Prostate gland (tissue), 2 donors: ENCODE measurements around the gene TMEM60. TPM values are rescaled to one million over a fixed set of nuclear protein-coding genes. Genes with fewer than 3 reads are reported as not detected.

Source experiments
- DNase-seq: peaks from one replicate; pipeline ENCODE4 v3.0.0-alpha.2; 2019; ENCODE audit warnings: low spot score
- H3K27ac ChIP-seq, 2 donors: fragments of 200-600 bp; sonication (generic); 2 replicates each; pipeline ENCODE4 v1.5.1; 2017 to 2019
- H3K27me3 ChIP-seq: fragments of 200-600 bp; sonication (generic); replicated peaks from 2 replicates; pipeline ENCODE4 v1.5.1; 2019; ENCODE audit not compliant: insufficient read depth
- H3K36me3 ChIP-seq, 2 donors: fragments of 200-600 bp; sonication (generic); 1 replicate in 1 of 2; 2 replicates in 1 of 2; pipeline versions ENCODE4 v1.5.1 to v1.8.1; 2017 to 2019
- H3K4me1 ChIP-seq: fragments of 200-600 bp; sonication (generic); replicated peaks from 2 replicates; pipeline ENCODE4 v1.5.1; 2019
- H3K4me3 ChIP-seq, 2 donors: fragments of 200-600 bp; sonication (generic); 2 replicates each; pipeline ENCODE4 v1.5.1; 2017 to 2019
- H3K9me3 ChIP-seq: fragments of 200-600 bp; sonication (generic); 2 replicates; pipeline ENCODE4 v1.5.1; 2017
- POLR2A ChIP-seq: fragments of 450-650 bp; IDR thresholded peaks from one replicate; pipeline ENCODE4 v1.6.1; 2016; ENCODE audit warnings: antibody characterized with exemption, mild to moderate bottlenecking
- POLR2AphosphoS5 ChIP-seq: sonication (generic); formaldehyde crosslinking; IDR thresholded peaks from one replicate; pipeline ENCODE4 v1.6.1; 2017; ENCODE audit warnings: antibody characterized with exemption
- WGBS: methylation state at CpG from one replicate; pipeline ENCODE4 v1.1.5; 2018; 5-methylcytosine and 5-hydroxymethylcytosine counted together
- intact Hi-C: fragments of 100-400 bp; cut with DNase I; formaldehyde crosslinking; loops from one replicate; pipeline ENCODE4 v1.14.2; 2022
- total RNA-seq, 2 donors: library from RNA; depleted of rRNA; stranded (reverse); fragments of >200 nt; gene quantifications; one replicate each; pipeline ENCODE4 v1.1.0, GENCODE V29; 2016
- TF ChIP-seq, protein P1 (sequence below), 4 experiments: fragments of 200-600 bp in 2 of 4; fragments of 450-650 bp in 2 of 4; sonication (generic) in 2 of 4; IDR thresholded peaks; 1 replicate in 3 of 4; 2 replicates in 1 of 4; pipeline ENCODE4 v1.5.1; 2016 to 2019; ENCODE audit warnings: antibody characterized with exemption in 4 of 4, mild to moderate bottlenecking in 2 of 4, moderate library complexity in 2 of 4

Gene TMEM60
- total RNA-seq, 2 donors from 2014 or later: 17.5 to 20.6 TPM

DNA sequence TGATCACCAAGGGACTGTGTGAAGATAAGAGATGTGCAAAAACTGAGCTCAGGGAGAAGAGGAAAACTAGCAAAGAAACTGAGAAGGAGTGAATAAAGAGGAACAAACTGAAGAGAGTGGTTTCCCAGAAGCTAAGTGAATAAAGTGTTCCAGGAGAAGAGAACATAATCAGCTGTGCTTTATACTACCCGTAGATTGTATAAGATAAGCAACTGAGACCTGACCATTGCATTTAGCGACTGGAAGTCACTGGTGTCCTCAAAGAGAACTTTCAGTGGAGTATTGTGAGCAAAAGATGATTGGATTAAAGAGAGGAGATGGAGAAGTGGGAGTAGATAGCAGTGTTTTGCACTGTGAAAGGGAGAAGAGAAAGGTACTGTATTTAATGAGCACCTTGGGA lies 14.9 kb upstream of the TMEM60 start:
- Histone ChIP-seq H3K27me3 (no peaks in the 10 kb centered on the region), H3K4me3 (no peak overlapping the region), H3K36me3 (no peaks in the 10 kb centered on the region), H3K4me1 (no peaks in the 10 kb centered on the region), H3K9me3 (no peaks in the 10 kb centered on the region), H3K27ac (no peak overlapping the region)
- intact Hi-C loops: no loop called here
- WGBS: 77% methylated on average over 2 of the region's 2 CpGs
- TF ChIP-seq POLR2A: no peak
- TF ChIP-seq, protein P1, sequence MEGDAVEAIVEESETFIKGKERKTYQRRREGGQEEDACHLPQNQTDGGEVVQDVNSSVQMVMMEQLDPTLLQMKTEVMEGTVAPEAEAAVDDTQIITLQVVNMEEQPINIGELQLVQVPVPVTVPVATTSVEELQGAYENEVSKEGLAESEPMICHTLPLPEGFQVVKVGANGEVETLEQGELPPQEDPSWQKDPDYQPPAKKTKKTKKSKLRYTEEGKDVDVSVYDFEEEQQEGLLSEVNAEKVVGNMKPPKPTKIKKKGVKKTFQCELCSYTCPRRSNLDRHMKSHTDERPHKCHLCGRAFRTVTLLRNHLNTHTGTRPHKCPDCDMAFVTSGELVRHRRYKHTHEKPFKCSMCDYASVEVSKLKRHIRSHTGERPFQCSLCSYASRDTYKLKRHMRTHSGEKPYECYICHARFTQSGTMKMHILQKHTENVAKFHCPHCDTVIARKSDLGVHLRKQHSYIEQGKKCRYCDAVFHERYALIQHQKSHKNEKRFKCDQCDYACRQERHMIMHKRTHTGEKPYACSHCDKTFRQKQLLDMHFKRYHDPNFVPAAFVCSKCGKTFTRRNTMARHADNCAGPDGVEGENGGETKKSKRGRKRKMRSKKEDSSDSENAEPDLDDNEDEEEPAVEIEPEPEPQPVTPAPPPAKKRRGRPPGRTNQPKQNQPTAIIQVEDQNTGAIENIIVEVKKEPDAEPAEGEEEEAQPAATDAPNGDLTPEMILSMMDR (IDR thresholded peaks at IDR 0.05): no peak
- no peak for TF ChIP-seq POLR2AphosphoS5
- no peak for DNase-seq

DNA sequence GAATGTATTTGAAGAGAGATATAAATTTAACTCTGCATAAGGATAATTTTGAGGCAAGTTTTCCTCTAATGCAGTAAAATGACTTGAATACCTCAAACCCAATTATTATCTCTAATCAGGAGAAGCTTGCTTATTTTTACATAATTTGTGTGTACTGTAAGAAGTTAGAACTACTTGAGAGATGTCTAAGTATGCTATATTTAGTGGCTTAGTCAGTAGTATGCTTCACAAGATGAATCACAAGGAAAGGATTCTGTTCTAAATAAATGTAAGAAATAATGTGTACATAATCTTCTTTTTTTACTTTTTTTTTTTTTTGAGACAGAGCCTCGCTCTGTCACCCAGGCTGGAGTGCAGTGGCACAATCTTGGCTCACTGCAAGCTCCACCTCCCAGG lies 14.1 kb upstream of the TMEM60 start:
- TF ChIP-seq, protein P1 (IDR thresholded peaks at IDR 0.05): no peak
- no peak for TF ChIP-seq POLR2A
- no peak for TF ChIP-seq POLR2AphosphoS5
- DNase-seq: no peak
- intact Hi-C loops: no loop called here
- H3K27me3 ChIP-seq: no peaks in the 10 kb centered on the region
- WGBS: 88% methylated on average over 1 of the region's 1 CpG
- no peak overlapping the region for H3K4me3 ChIP-seq
- H3K36me3 ChIP-seq: no peaks in the 10 kb centered on the region
- no peaks in the 10 kb centered on the region for H3K9me3 ChIP-seq
- no peaks in the 10 kb centered on the region for H3K4me1 ChIP-seq
- no peak overlapping the region for H3K27ac ChIP-seq

DNA sequence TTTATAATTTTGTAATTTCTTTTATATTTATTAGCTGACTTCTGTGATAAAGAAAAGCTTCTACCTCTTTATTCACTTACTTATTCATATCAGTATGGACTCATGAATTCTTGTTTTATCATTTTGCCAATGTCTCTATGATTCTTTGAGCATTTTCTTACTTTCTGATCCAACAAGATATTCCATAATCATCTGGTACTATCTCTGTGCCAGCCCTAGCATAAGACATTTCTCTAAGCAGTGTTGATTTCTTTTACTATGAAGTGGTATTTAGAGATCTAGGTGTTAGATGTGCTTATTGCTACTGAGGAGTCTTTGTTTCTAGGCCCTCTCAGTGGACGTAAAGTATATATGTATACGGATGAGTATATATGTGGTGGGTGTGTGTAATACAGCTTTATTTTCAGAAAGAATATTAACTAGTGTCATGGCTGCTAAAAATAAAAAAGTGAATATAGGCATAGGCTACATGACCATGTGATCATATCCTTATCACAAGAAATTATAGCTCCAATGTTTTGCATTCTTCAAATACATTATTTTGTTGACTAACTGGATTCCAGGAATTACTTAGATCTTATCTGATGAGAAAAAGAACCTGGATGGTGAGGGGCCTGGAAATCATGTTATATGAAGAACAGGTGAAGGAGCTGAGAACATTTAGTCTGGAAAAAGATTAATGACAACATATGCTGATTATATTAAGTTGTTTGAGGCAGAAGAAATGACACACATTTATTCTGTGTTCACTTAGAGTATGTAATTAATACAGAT lies 13.5 kb upstream of the TMEM60 start:
- Histone ChIP-seq H3K4me1 (no peaks in the 10 kb centered on the region), H3K4me3 (no peak overlapping the region), H3K27ac (no peak overlapping the region), H3K36me3 (no peaks in the 10 kb centered on the region), H3K9me3 (no peaks in the 10 kb centered on the region), H3K27me3 (no peaks in the 10 kb centered on the region)
- 88% methylated on average over 2 of the region's 2 CpGs for WGBS
- no peak for DNase-seq
- intact Hi-C loops: no loop called here
- TF ChIP-seq POLR2A: no peak
- TF ChIP-seq, protein P1 (IDR thresholded peaks at IDR 0.05): no peak
- TF ChIP-seq POLR2AphosphoS5: no peak

DNA sequence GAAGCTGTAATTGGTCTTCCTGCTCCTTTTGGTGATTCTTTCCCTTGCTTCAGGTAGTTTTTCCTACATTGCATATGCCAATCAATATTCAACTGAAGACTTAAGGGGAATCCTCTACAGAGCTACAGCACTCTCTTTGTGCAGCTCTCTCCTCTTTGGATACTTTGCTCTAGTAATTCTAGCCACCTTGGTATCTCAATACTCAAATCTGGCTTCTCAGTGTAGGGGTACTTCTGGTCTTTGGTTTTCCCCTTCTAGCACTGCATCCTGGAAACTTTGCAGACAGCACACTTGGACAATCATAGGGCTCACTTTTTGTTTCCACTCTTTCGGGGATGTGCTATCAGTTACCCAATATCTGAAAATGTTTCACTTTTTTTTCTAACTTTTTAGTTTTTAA lies 10.3 kb upstream of the TMEM60 start:
- no peaks in the 10 kb centered on the region for H3K27me3 ChIP-seq
- intact Hi-C loops: no loop called here
- TF ChIP-seq, protein P1 (IDR thresholded peaks at IDR 0.05): no peak
- TF ChIP-seq POLR2A (no peak), POLR2AphosphoS5 (no peak)
- no peaks in the 10 kb centered on the region for H3K4me1 ChIP-seq
- H3K4me3 ChIP-seq: no peak overlapping the region
- DNase-seq: no peak
- H3K9me3 ChIP-seq: no peaks in the 10 kb centered on the region
- H3K36me3 ChIP-seq: no peaks in the 10 kb centered on the region
- 95% methylated on average over 1 of the region's 1 CpG for WGBS
- no peak overlapping the region for H3K27ac ChIP-seq

DNA sequence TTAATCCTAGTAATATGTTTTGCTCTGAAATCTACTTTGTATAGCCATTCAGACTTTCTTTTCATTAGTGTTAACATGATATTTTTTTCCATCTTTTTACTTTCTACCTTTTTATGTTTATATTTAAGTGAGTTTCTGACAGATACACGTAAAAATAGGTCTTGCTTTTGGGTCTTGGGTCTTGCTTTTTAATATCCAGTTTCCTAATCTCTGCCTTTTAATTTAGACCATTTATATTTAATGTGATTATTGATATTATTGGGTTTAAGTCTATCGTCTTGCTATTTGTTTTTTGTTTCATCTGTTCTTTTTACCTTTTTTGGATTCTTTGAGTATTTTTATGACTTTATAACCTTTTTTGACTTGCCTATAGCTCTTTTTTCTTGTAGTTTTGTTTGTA lies 8.2 kb upstream of the TMEM60 start:
- TF ChIP-seq, protein P1 (IDR thresholded peaks at IDR 0.05): no peak
- TF ChIP-seq POLR2A: no peak
- no peak for TF ChIP-seq POLR2AphosphoS5
- intact Hi-C loops: no loop called here
- Histone ChIP-seq H3K9me3 (no peaks in the 10 kb centered on the region), H3K4me3 (no peak overlapping the region), H3K27ac (no peak overlapping the region), H3K27me3 (no peaks in the 10 kb centered on the region), H3K36me3 (no peaks in the 10 kb centered on the region), H3K4me1 (no peaks in the 10 kb centered on the region)
- no peak for DNase-seq
- WGBS: 98% methylated on average over 2 of the region's 2 CpGs
